GM13977 (cell line): Measurements from ENCODE around the gene DGLUCY.
"Not testable (repeated sequence)": the region's sequence is repeated elsewhere in the genome, so short reads cannot be mapped to it uniquely, and the experiment has no call there.

ENCODE experiments used
- DNase-seq: peaks from one replicate; pipeline ENCODE4 v3.0.0; 2012; ENCODE audit warnings: low spot score
- CTCF ChIP-seq: IDR thresholded peaks from 2 replicates; pipeline ENCODE4 v1.5.1; 2012; ENCODE audit warnings: mild to moderate bottlenecking, control low read depth; ENCODE audit not compliant: insufficient read depth; ENCODE audit errors: extremely low read depth, missing control alignments
- in situ Hi-C: fragments of 300-500 bp; cut with MboI; formaldehyde crosslinking; loops from one replicate; pipeline ENCODE4 v1.12.0; 2022; ENCODE audit warnings: low sequenced_read_pairs, low pct_unique_long_range_greater_than_20kb, mixed read lengths, inconsistent platforms; ENCODE audit not compliant: unreplicated experiment

The DGLUCY gene

GRCh38 chr14:91220581-91221000, 106.7 kb downstream of the DGLUCY start:
- in situ Hi-C loops: no loop called here
- no peak for TF ChIP-seq CTCF
- no peak for DNase-seq

- no peak for DNase-seq
- TF ChIP-seq CTCF: no peak
- in situ Hi-C loops: no loop called here
Observed at GRCh38 chr14:91221270-91221669, 107.4 kb downstream of the DGLUCY start.

- in situ Hi-C loops: no loop called here
- no peak for DNase-seq
- no peak for TF ChIP-seq CTCF
Observed at GRCh38 chr14:91223028-91223783, 109.3 kb downstream of the DGLUCY start.

GRCh38 chr14:91225025-91225424, 111.2 kb downstream of the DGLUCY start:
- TF ChIP-seq CTCF: no peak
- no peak for DNase-seq
- in situ Hi-C loops: no loop called here

GRCh38 chr14:91226360-91226759, 112.5 kb downstream of the DGLUCY start:
- DNase-seq, in situ Hi-C loops: not testable (repeated sequence)

GRCh38 chr14:91227183-91227628, 113.3 kb downstream of the DGLUCY start:
- no peak for TF ChIP-seq CTCF
- DNase-seq: no peak
- in situ Hi-C loops: no loop called here

GRCh38 chr14:91228112-91229004, 114.5 kb downstream of the DGLUCY start:
- no peak for TF ChIP-seq CTCF
- DNase-seq: peak; percentile 88
- in situ Hi-C loops: no loop called here
